ENCODE data around the gene OR52I1. TPM values are rescaled to one million over a fixed set of nuclear protein-coding genes. Genes with fewer than 3 reads are reported as not detected.

Gene OR52I1
- total RNA-seq, 2 experiments from 2014 or later = not detected

- Mint-ChIP-seq H3K9me3 (no peaks in the 10 kb centered on the region), H3K27me3 (no peaks in the 10 kb centered on the region), H3K4me1 (no peaks in the 10 kb centered on the region), H3K27ac (no peak overlapping the region), H3K4me3 (no peak overlapping the region), H3K36me3 (no peaks in the 10 kb centered on the region)
- DNase-seq (no peak), ATAC-seq (ENCODE audit: low read depth) (no peak)
- POLR2A ChIA-PET = no interaction called here
These were observed 43.8 kb downstream of the OR52I1 start for GRCh38 chr11:4637662-4638047.

- no peaks in the 10 kb centered on the region for H3K4me1 Mint-ChIP-seq
- H3K9me3 Mint-ChIP-seq = no peaks in the 10 kb centered on the region
- ATAC-seq (ENCODE audit: low read depth) (no peak), DNase-seq (no peak)
- POLR2A ChIA-PET = no interaction called here
- peaks cover 3% of the 10 kb centered on the region for H3K27me3 Mint-ChIP-seq
- H3K36me3 Mint-ChIP-seq = no peaks in the 10 kb centered on the region
- H3K4me3 Mint-ChIP-seq = no peak overlapping the region
- H3K27ac Mint-ChIP-seq = no peak overlapping the region
These were observed 46.1 kb downstream of the OR52I1 start for GRCh38 chr11:4639931-4640330.

GRCh38 chr11:4641501-4641900 is 47.7 kb downstream of the OR52I1 start:
- POLR2A ChIA-PET = no interaction called here
- no peak overlapping the region for H3K27ac Mint-ChIP-seq
- ATAC-seq (ENCODE audit: low read depth) (no peak), DNase-seq (no peak)
- no peaks in the 10 kb centered on the region for H3K36me3 Mint-ChIP-seq
- no peak overlapping the region for H3K4me3 Mint-ChIP-seq
- H3K27me3 Mint-ChIP-seq = peaks cover 3% of the 10 kb centered on the region
- no peaks in the 10 kb centered on the region for H3K9me3 Mint-ChIP-seq
- H3K4me1 Mint-ChIP-seq = no peaks in the 10 kb centered on the region

GRCh38 chr11:4642043-4642442 is 48.2 kb downstream of the OR52I1 start:
- peaks cover 3% of the 10 kb centered on the region for H3K27me3 Mint-ChIP-seq
- no peaks in the 10 kb centered on the region for H3K36me3 Mint-ChIP-seq
- H3K27ac Mint-ChIP-seq = no peak overlapping the region
- H3K4me1 Mint-ChIP-seq = no peaks in the 10 kb centered on the region
- DNase-seq (no peak), ATAC-seq (ENCODE audit: low read depth) (no peak)
- POLR2A ChIA-PET = no interaction called here
- no peak overlapping the region for H3K4me3 Mint-ChIP-seq
- no peaks in the 10 kb centered on the region for H3K9me3 Mint-ChIP-seq

- POLR2A ChIA-PET = no interaction called here
- no peaks in the 10 kb centered on the region for H3K36me3 Mint-ChIP-seq
- H3K4me1 Mint-ChIP-seq = no peaks in the 10 kb centered on the region
- H3K27ac Mint-ChIP-seq = no peak overlapping the region
- no peaks in the 10 kb centered on the region for H3K9me3 Mint-ChIP-seq
- no peak overlapping the region for H3K4me3 Mint-ChIP-seq
- DNase-seq (no peak), ATAC-seq (ENCODE audit: low read depth) (no peak)
- peaks cover 7% of the 10 kb centered on the region for H3K27me3 Mint-ChIP-seq
These were observed 49.2 kb downstream of the OR52I1 start for GRCh38 chr11:4643076-4643475.

GRCh38 chr11:4643682-4644081 is 49.8 kb downstream of the OR52I1 start, which contains the start of gene OR51E1:
TSS of gene OR51E1 (plus strand) at chr11:4643982. CDS start at chr11:4652527, 8,545 bp downstream.
- no peaks in the 10 kb centered on the region for H3K4me1 Mint-ChIP-seq
- POLR2A ChIA-PET = no interaction called here
- H3K9me3 Mint-ChIP-seq = no peaks in the 10 kb centered on the region
- DNase-seq (no peak), ATAC-seq (ENCODE audit: low read depth) (no peak)
- H3K4me3 Mint-ChIP-seq = no peak within 1 kb of the TSS
- no peaks in the 10 kb centered on the region for H3K36me3 Mint-ChIP-seq
- peaks cover 8% of the 10 kb centered on the region for H3K27me3 Mint-ChIP-seq
- H3K27ac Mint-ChIP-seq = no peak within 1 kb of the TSS

GRCh38 chr11:4644233-4644632 is 50.4 kb downstream of the OR52I1 start:
- ATAC-seq (ENCODE audit: low read depth) (no peak), DNase-seq (no peak)
- H3K4me3 Mint-ChIP-seq = no peak overlapping the region
- peaks cover 8% of the 10 kb centered on the region for H3K27me3 Mint-ChIP-seq
- H3K4me1 Mint-ChIP-seq = no peaks in the 10 kb centered on the region
- no peak overlapping the region for H3K27ac Mint-ChIP-seq
- H3K36me3 Mint-ChIP-seq = no peaks in the 10 kb centered on the region
- POLR2A ChIA-PET = no interaction called here
- H3K9me3 Mint-ChIP-seq = no peaks in the 10 kb centered on the region

Other genes starting within 250 kb of the OR52I1 start
- gene OR52B4, start 225.7 kb upstream of the OR52I1 start, total RNA-seq = not detected
- gene TRIM21, start 200.3 kb upstream of the OR52I1 start, total RNA-seq = 10 to 100 TPM; 51.6 to 56.4 TPM
- gene OR52K2, start 144.7 kb upstream of the OR52I1 start, total RNA-seq = not detected
- gene OR52K1, start 111.4 kb upstream of the OR52I1 start, total RNA-seq = not detected
- gene OR52M1, start 48.8 kb upstream of the OR52I1 start, total RNA-seq = not detected
- gene OR52I2, start 12.3 kb upstream of the OR52I1 start, total RNA-seq = not detected
- 10 to 100 TPM; 17.7 to 21.4 TPM for gene TRIM68, start 14.2 kb downstream of the OR52I1 start, total RNA-seq
- gene OR51D1, start 43.4 kb downstream of the OR52I1 start, total RNA-seq = not detected
- gene OR51E1, start 49.9 kb downstream of the OR52I1 start, total RNA-seq = not detected
- not detected for gene OR51E2, start 103.8 kb downstream of the OR52I1 start, total RNA-seq
- not detected for gene MMP26, start 110.7 kb downstream of the OR52I1 start, total RNA-seq
- gene OR51F1, start 175.9 kb downstream of the OR52I1 start, total RNA-seq = not detected
- gene OR52R1, start 210.3 kb downstream of the OR52I1 start, total RNA-seq = not detected
- not detected for gene OR51F2, start 227.3 kb downstream of the OR52I1 start, total RNA-seq

Measured in activated naive CD8-positive, alpha-beta T cell treated with anti-CD3 and anti-CD28 coated beads, Interleukin-2, amount 10 ng/mL, durations not matched to agents 7 days and 5 days (primary cell).